Measurements from ENCODE around the gene OR4K13. TPM values are rescaled to one million over a fixed set of nuclear protein-coding genes. Genes with fewer than 3 reads are reported as not detected.

OR4K13 gene, protein sequence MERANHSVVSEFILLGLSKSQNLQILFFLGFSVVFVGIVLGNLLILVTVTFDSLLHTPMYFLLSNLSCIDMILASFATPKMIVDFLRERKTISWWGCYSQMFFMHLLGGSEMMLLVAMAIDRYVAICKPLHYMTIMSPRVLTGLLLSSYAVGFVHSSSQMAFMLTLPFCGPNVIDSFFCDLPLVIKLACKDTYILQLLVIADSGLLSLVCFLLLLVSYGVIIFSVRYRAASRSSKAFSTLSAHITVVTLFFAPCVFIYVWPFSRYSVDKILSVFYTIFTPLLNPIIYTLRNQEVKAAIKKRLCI
- total RNA-seq (not detected), polyA plus RNA-seq (not detected)

- 92% methylated on average over 4 of the region's 4 CpGs for WGBS
- Histone ChIP-seq H3K4me3 (ENCODE audit: low read depth, low read length) (no peak within 1 kb of the TSS), H3K27ac (ENCODE audit: low read depth) (no peak within 1 kb of the TSS), H3K4me1 (ENCODE audit: insufficient read depth) (no peaks in the 10 kb centered on the region), H3K36me3 (ENCODE audit: insufficient read depth) (no peaks in the 10 kb centered on the region)
- DNase-seq (ENCODE audit: extremely low spot score) = no peak
Measured at GRCh38 chr14:20035938-20036337, at the start of gene OR4K13. OR4K13 (minus strand) TSS chr14:20036038; CDS start chr14:20034758, 1,280 bp downstream.

GRCh38 chr14:20059745-20060144, 23.9 kb upstream of the OR4K13 start, which contains the start of gene OR4L1:
OR4L1 (plus strand) TSS chr14:20060045; CDS start chr14:20060045, 0 bp downstream.
- DNase-seq (ENCODE audit: extremely low spot score) = no peak
- Histone ChIP-seq H3K27ac (ENCODE audit: low read depth) (no peak within 1 kb of the TSS), H3K4me1 (ENCODE audit: insufficient read depth) (no peaks in the 10 kb centered on the region), H3K36me3 (ENCODE audit: insufficient read depth) (no peaks in the 10 kb centered on the region), H3K4me3 (ENCODE audit: low read depth, low read length) (no peak within 1 kb of the TSS)
- 63% methylated on average over 2 of the region's 2 CpGs for WGBS

DNA sequence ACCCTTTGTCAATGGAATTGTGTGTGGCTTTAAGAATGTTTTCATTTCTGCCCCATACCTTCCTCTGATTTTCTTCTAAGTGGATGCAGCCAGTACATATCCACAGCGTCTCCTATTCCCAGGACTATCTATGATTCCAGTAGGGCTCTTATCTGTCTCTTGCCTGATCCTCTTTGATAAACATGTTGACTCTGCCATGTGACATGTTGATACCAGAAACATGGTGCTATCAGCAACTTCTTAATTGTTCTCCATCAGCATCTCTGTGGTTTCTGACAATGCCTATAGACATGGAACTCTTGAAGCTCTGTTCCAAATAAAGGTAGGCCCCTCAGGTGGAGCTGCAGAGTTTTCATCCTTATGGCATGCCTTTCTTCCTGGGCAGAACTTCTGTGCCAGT, 12.4 kb upstream of the OR4K13 start:
- Histone ChIP-seq H3K4me3 (ENCODE audit: low read depth, low read length) (no peak overlapping the region), H3K27ac (ENCODE audit: low read depth) (no peak overlapping the region), H3K36me3 (ENCODE audit: insufficient read depth) (no peaks in the 10 kb centered on the region), H3K4me1 (ENCODE audit: insufficient read depth) (no peaks in the 10 kb centered on the region)
- DNase-seq (ENCODE audit: extremely low spot score) = no peak
- WGBS = 53% methylated on average over 1 of the region's 1 CpG

DNA sequence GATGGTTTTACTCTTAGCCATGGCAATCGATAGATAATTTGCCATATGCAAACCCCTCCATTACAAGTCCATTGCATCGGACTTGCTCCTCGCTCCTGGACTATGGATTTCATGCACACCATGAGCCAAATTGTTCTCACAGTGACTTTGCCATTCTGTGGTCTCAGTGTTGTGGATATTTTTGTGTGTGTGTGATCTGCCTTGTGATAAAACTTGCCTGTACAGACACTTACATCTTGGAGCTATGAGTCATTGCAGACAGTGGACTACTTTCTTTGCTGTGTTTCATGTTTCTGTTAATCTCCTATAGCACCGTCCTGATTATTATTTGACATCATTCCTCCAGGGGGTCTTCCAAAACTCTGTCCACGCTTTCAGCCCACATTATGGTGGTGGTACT, 8.4 kb upstream of the OR4K13 start:
- 67% methylated on average over 5 of the region's 5 CpGs for WGBS
- DNase-seq (ENCODE audit: extremely low spot score) = no peak
- no peaks in the 10 kb centered on the region for H3K36me3 ChIP-seq (ENCODE audit: insufficient read depth)
- H3K27ac ChIP-seq (ENCODE audit: low read depth) = no peak overlapping the region
- no peaks in the 10 kb centered on the region for H3K4me1 ChIP-seq (ENCODE audit: insufficient read depth)
- no peak overlapping the region for H3K4me3 ChIP-seq (ENCODE audit: low read depth, low read length)

GRCh38 chr14:20035449-20035848, 389 bp downstream of the OR4K13 start:
- Histone ChIP-seq H3K36me3 (ENCODE audit: insufficient read depth) (no peaks in the 10 kb centered on the region), H3K4me1 (ENCODE audit: insufficient read depth) (no peaks in the 10 kb centered on the region), H3K4me3 (ENCODE audit: low read depth, low read length) (no peak overlapping the region), H3K27ac (ENCODE audit: low read depth) (no peak overlapping the region)
- 61% methylated on average over 3 of the region's 3 CpGs for WGBS
- no peak for DNase-seq (ENCODE audit: extremely low spot score)

DNA sequence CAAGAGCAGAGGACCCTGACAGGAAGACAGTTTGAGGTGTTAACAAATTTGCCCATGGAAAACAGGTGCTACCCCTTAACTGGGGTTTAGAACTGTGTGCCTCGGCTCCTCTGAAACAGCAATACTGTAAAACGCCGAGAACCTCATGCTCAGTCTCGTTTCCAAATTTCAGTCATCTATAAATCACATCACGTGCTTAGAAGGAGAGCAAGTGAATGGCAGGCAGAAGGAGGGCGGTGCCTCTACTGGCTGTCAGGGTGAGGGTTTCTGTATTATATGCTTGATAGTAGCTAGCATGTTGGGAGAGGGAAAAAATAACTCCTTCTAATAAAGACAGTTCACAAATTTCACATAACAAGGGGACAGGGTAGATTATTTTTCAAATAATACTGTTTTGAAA, 4.8 kb downstream of the OR4K13 start:
- no peak overlapping the region for H3K4me3 ChIP-seq (ENCODE audit: low read depth, low read length)
- no peaks in the 10 kb centered on the region for H3K4me1 ChIP-seq (ENCODE audit: insufficient read depth)
- H3K36me3 ChIP-seq (ENCODE audit: insufficient read depth) = no peaks in the 10 kb centered on the region
- WGBS = 75% methylated on average over 6 of the region's 6 CpGs
- no peak overlapping the region for H3K27ac ChIP-seq (ENCODE audit: low read depth)
- no peak for DNase-seq (ENCODE audit: extremely low spot score)

DNA sequence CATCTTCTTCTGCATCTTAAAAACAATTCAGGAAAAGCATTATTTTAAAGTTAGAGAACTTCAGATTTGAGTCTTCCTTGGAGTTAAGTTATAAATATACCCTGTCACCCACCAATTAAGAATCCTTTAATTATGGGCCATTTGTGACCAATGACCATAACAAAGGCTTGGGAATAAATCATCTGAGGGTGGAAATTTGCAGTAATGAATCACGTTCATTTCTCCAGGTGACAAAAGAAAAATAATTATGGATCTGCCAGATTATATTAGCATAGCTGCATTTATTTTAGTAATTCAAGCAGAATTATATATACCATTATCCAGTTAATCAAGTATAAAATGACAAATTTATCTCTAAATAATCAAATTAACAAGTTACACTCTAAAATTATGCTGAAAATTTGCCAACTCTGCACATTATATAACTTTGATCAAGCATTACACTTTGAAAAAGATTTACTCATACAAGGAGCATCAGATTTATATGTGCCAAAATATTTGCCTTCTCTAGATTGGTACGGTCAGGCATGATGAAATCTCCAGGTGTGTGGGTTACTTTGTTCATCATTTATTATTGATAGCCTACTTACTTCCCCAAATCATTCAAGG, 16.5 kb downstream of the OR4K13 start, which contains the start of gene OR4K14:
Gene OR4K14 (minus strand): TSS at position 51 of the 609 bp plus-strand sequence. CDS start 4,114 bp downstream, outside the sequence.
- Histone ChIP-seq H3K27ac (ENCODE audit: low read depth) (no peak within 1 kb of the TSS), H3K36me3 (ENCODE audit: insufficient read depth) (no peaks in the 10 kb centered on the region), H3K4me3 (ENCODE audit: low read depth, low read length) (no peak within 1 kb of the TSS), H3K4me1 (ENCODE audit: insufficient read depth) (no peaks in the 10 kb centered on the region)
- 67% methylated on average over 2 of the region's 2 CpGs for WGBS
- no peak for DNase-seq (ENCODE audit: extremely low spot score)

DNA sequence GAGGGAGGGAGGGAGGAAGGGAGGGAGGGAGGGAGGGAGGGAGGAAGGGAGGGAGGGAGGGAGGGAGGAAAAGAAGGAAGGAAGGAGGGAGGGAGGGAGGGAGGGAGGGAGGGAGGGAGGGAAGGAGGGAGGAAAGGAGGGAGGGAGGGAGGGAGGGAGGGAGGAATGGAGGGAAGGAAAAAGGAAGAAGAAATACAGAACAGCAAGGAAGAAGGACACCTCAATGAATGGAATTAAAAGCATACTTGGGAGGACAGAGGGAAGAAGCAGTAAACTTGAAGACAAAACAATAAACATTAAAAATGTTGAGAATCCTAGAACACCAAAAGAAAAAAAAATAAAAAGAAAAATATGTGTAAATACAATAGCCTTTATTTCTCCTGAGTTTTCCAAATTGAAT, 27.7 kb downstream of the OR4K13 start:
- no peak overlapping the region for H3K27ac ChIP-seq (ENCODE audit: low read depth)

DNA sequence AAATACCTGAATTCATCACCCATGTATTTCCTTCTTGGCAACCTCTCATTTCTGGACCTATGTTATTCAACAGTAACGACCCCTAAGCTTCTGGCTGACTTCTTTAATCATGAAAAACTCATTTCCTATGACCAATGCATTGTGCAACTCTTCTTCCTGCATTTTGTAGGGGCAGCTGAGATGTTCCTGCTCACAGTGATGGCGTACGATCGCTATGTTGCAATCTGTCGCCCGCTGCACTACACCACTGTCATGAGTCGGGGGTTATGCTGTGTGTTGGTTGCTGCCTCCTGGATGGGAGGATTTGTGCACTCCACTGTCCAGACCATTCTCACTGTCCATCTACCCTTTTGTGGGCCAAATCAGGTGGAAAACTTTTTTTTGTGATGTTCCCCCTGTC, 33.5 kb downstream of the OR4K13 start:
- Histone ChIP-seq H3K4me3 (ENCODE audit: low read depth, low read length) (no peak overlapping the region), H3K27ac (ENCODE audit: low read depth) (no peak overlapping the region), H3K36me3 (ENCODE audit: insufficient read depth) (no peaks in the 10 kb centered on the region), H3K4me1 (ENCODE audit: insufficient read depth) (no peaks in the 10 kb centered on the region)
- no peak for DNase-seq (ENCODE audit: extremely low spot score)
- WGBS = 77% methylated on average over 7 of the region's 7 CpGs

More for the DNA sequence above, 27.7 kb downstream of the OR4K13 start:
- H3K36me3 ChIP-seq (ENCODE audit: insufficient read depth) = no peaks in the 10 kb centered on the region
- no peak for DNase-seq (ENCODE audit: extremely low spot score)
- no peaks in the 10 kb centered on the region for H3K4me1 ChIP-seq (ENCODE audit: insufficient read depth)
- H3K4me3 ChIP-seq (ENCODE audit: low read depth, low read length) = no peak overlapping the region

DNA sequence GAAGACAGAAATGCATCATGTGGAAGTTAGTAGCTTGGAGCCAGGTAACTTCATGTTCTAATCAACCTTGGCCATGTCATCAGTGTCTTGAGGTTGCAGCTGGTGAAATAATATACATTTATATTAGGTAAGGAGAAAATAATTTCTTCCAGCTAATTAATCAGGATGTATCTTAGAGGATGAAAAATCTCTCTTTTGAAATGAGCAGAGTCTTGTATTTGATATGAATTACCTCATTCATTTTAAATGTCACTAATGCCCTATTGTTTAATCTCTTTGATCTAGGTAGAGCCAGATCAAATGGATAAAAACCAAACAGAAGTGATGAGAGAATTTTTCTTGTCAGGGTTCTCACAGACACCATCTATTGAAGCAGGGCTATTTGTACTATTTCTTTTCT, 34.0 kb downstream of the OR4K13 start, which contains the start of gene OR4Q2:
Gene OR4Q2 (plus strand): TSS at position 301 of the 400 bp plus-strand sequence.
- no peak within 1 kb of the TSS for H3K4me3 ChIP-seq (ENCODE audit: low read depth, low read length)
- no peaks in the 10 kb centered on the region for H3K4me1 ChIP-seq (ENCODE audit: insufficient read depth)
- no peak within 1 kb of the TSS for H3K27ac ChIP-seq (ENCODE audit: low read depth)
- no peaks in the 10 kb centered on the region for H3K36me3 ChIP-seq (ENCODE audit: insufficient read depth)
- DNase-seq (ENCODE audit: extremely low spot score) = no peak

GRCh38 chr14:19993438-19993837, 42.4 kb downstream of the OR4K13 start:
- DNase-seq (ENCODE audit: extremely low spot score) = no peak
- 68% methylated on average over 2 of the region's 2 CpGs for WGBS
- Histone ChIP-seq H3K36me3 (ENCODE audit: insufficient read depth) (no peaks in the 10 kb centered on the region), H3K4me1 (ENCODE audit: insufficient read depth) (no peaks in the 10 kb centered on the region), H3K27ac (ENCODE audit: low read depth) (no peak overlapping the region), H3K4me3 (ENCODE audit: low read depth, low read length) (no peak overlapping the region)

Other genes starting within 250 kb of the OR4K13 start
- gene OR4N2, start 232.3 kb downstream of the OR4K13 start, total RNA-seq = not detected
- gene OR4N2, start 232.3 kb downstream of the OR4K13 start, polyA plus RNA-seq = not detected
- not detected for gene OR4K2, start 160.9 kb downstream of the OR4K13 start, total RNA-seq
- not detected for gene OR4K2, start 160.9 kb downstream of the OR4K13 start, polyA plus RNA-seq
- gene OR4K5, start 115.4 kb downstream of the OR4K13 start, total RNA-seq = not detected
- gene OR4K5, start 115.4 kb downstream of the OR4K13 start, polyA plus RNA-seq = not detected
- gene OR4K1, start 105.1 kb downstream of the OR4K13 start, total RNA-seq = not detected
- gene OR4K1, start 105.1 kb downstream of the OR4K13 start, polyA plus RNA-seq = not detected
- gene OR4K15, start 60.4 kb downstream of the OR4K13 start, total RNA-seq = not detected
- not detected for gene OR4K15, start 60.4 kb downstream of the OR4K13 start, polyA plus RNA-seq
- not detected for gene OR4Q2, start 33.9 kb downstream of the OR4K13 start, total RNA-seq
- not detected for gene OR4Q2, start 33.9 kb downstream of the OR4K13 start, polyA plus RNA-seq
- not detected for gene OR4K14, start 16.7 kb downstream of the OR4K13 start, total RNA-seq
- gene OR4K14, start 16.7 kb downstream of the OR4K13 start, polyA plus RNA-seq = not detected
- not detected for gene OR4L1, start 24.0 kb upstream of the OR4K13 start, total RNA-seq
- not detected for gene OR4L1, start 24.0 kb upstream of the OR4K13 start, polyA plus RNA-seq
- gene OR4K17, start 74.7 kb upstream of the OR4K13 start, total RNA-seq = not detected
- gene OR4K17, start 74.7 kb upstream of the OR4K13 start, polyA plus RNA-seq = not detected
- gene OR4N5, start 102.8 kb upstream of the OR4K13 start, total RNA-seq = not detected
- not detected for gene OR4N5, start 102.8 kb upstream of the OR4K13 start, polyA plus RNA-seq
- not detected for gene OR11G2, start 154.9 kb upstream of the OR4K13 start, total RNA-seq
- gene OR11G2, start 154.9 kb upstream of the OR4K13 start, polyA plus RNA-seq = not detected
- not detected for gene OR11H6, start 187.7 kb upstream of the OR4K13 start, total RNA-seq
- not detected for gene OR11H6, start 187.7 kb upstream of the OR4K13 start, polyA plus RNA-seq
- not detected for gene OR11H7, start 192.9 kb upstream of the OR4K13 start, total RNA-seq
- gene OR11H7, start 192.9 kb upstream of the OR4K13 start, polyA plus RNA-seq = not detected
- not detected for gene OR11H4, start 203.2 kb upstream of the OR4K13 start, total RNA-seq
- gene OR11H4, start 203.2 kb upstream of the OR4K13 start, polyA plus RNA-seq = not detected